GM12892 (cell line): Measurements from ENCODE around the gene TNS3.

Source experiments
- POLR2A ChIP-seq: IDR thresholded peaks from 2 replicates; pipeline ENCODE4 v1.6.1; 2011; ENCODE audit warnings: low read depth, low read length, control low read depth
- TAF1 ChIP-seq: IDR thresholded peaks from 2 replicates; pipeline ENCODE4 v1.6.1; 2011; ENCODE audit warnings: low read depth, mild to moderate bottlenecking, control low read depth, low read length, borderline replicate concordance

- TF ChIP-seq TAF1, result no peak
- TF ChIP-seq POLR2A, result no peak
Observed at GRCh38 chr7:47366960-47367359, 215.0 kb downstream of the TNS3 start.
